NCI-H1930 (cell line): Measurements from ENCODE around the gene MARCKSL1.
"Not testable (repeated sequence)": the region's sequence is repeated elsewhere in the genome, so short reads cannot be mapped to it uniquely, and the experiment has no call there.

Experiments used
- DNase-seq, 2 experiments: peaks; one replicate each; lab custom pipeline; 2025; lab: John Stamatoyannopoulos, UW

MARCKSL1 gene

DNA sequence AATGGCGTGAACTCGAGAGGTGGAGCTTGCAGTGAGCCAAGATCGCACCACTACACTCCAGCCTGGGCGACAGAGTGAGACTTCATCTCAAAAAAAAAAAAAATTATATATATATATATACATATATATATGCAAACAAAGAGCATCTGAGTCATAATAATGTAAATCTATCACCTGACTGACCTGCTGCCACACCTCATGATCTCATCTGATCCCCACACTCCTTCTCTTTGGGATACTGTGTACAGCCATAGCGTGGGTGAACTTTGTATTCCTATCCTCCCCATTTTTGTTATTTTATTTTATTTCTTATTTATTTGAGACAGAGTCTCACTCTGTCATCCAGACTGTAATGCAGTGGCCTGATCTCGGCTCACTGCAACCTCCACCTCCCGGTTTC, 46.8 kb downstream of the MARCKSL1 start:
- no peak for DNase-seq

DNA sequence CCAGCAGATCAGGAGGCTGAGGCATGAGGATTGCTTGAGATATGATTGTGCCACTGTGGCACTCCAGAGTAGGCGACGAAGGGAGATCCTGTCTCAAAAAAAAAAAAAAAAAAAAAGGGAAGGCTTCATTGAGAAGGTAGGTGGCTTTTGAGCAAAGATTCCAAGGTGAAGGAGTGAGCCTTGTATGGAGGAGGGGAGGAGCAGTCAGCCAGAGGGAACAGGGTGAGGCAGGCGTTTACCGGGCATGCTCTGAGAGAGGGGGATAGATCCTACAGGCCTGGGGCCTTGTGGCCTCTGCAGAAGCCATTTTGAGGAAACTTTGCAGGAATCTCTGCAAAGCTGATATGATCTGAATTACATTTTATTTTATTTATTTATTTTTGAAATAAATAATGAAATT, 49.3 kb downstream of the MARCKSL1 start:
- no peak for DNase-seq

DNA sequence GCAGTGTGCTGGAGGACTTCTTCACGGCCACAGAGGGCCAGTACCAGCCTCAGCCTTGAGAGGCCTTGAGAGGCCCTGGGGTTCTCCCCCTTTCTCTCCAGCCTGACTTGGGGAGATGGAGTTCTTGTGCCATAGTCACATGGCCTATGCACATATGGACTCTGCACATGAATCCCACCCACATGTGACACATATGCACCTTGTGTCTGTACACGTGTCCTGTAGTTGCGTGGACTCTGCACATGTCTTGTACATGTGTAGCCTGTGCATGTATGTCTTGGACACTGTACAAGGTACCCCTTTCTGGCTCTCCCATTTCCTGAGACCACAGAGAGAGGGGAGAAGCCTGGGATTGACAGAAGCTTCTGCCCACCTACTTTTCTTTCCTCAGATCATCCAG, 50.4 kb downstream of the MARCKSL1 start:
- no peak for DNase-seq

DNA sequence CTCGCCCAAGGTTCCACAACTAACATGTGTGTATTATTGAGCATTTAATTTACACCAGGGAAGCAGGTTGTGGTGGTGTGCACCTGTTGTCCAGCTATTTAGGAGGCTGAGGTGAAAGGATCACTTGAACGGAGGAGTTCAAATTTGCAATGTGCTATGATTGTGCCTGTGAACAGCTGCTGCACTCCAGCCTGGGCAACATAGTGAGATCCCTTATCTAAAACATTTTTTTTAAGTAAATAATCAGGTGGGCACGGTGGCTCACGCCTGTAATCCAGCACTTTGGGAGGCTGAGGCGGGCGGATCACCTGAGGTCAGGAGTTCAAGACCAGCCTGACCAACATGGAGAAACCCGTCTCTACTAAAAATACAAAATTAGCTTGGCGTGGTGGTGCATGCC, 51.3 kb downstream of the MARCKSL1 start:
- DNase-seq = not testable (repeated sequence)
